ENCODE results near the gene RAG2. TPM values are rescaled to one million over a fixed set of nuclear protein-coding genes. Genes with fewer than 3 reads are reported as not detected.

Gene RAG2
- total RNA-seq, 1 donor from 2014 or later = not detected

- no peaks in the 10 kb centered on the region for H3K4me1 ChIP-seq
- no peak for ATAC-seq
- no peak for DNase-seq
- TF ChIP-seq CTCF (IDR thresholded peaks at IDR 0.05) = no peak
- no peaks in the 10 kb centered on the region for H3K27me3 ChIP-seq
- H3K36me3 ChIP-seq = no peaks in the 10 kb centered on the region
- no peaks in the 10 kb centered on the region for H3K9me3 ChIP-seq
- intact Hi-C loops (cut with DNase I) = no loop called here
- H3K27ac ChIP-seq = no peak overlapping the region
- no peak overlapping the region for H3K4me3 ChIP-seq
Observed at GRCh38 chr11:36628141-36628540, 30.1 kb upstream of the RAG2 start.

- DNase-seq (no peak), ATAC-seq (no peak)
- H3K36me3 ChIP-seq = no peaks in the 10 kb centered on the region
- TF ChIP-seq CTCF (IDR thresholded peaks at IDR 0.05) = no peak
- intact Hi-C loops (cut with DNase I) = no loop called here
- H3K4me1 ChIP-seq = no peaks in the 10 kb centered on the region
- H3K27ac ChIP-seq = no peak overlapping the region
- H3K27me3 ChIP-seq = no peaks in the 10 kb centered on the region
- no peak overlapping the region for H3K4me3 ChIP-seq
- H3K9me3 ChIP-seq = no peaks in the 10 kb centered on the region
Observed at GRCh38 chr11:36627471-36627870, 29.4 kb upstream of the RAG2 start.

GRCh38 chr11:36627006-36627405, 29.0 kb upstream of the RAG2 start:
- intact Hi-C loops (cut with DNase I) = no loop called here
- Histone ChIP-seq H3K4me1 (no peaks in the 10 kb centered on the region), H3K27ac (no peak overlapping the region), H3K4me3 (no peak overlapping the region), H3K36me3 (no peaks in the 10 kb centered on the region), H3K27me3 (no peaks in the 10 kb centered on the region), H3K9me3 (no peaks in the 10 kb centered on the region)
- ATAC-seq (no peak), DNase-seq (no peak)
- no peak for TF ChIP-seq CTCF (IDR thresholded peaks at IDR 0.05)

DNA sequence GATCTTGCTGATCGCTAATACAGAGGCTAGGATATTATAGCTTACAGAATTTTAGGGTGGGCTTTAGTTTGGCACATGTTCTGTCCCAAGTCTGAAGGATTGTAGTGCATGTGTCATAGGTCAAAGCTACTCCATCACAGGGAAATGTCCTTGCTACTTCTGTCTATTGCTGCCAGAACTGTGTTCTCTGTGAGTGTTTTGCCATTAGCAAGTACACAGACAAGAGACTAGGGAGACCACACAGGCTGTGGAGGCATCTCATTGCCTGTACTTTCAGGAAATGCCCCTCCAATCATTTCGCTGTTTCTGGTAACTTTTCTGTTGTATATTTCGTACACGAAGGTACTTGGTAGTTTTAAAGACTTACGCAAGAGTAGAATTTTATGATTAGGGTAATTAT, 25.5 kb upstream of the RAG2 start:
- intact Hi-C loops (cut with DNase I) = no loop called here
- H3K4me1 ChIP-seq = peaks cover 6% of the 10 kb centered on the region
- no peak for TF ChIP-seq CTCF (IDR thresholded peaks at IDR 0.05)
- no peaks in the 10 kb centered on the region for H3K36me3 ChIP-seq
- H3K27me3 ChIP-seq = no peaks in the 10 kb centered on the region
- H3K4me3 ChIP-seq = no peak overlapping the region
- no peaks in the 10 kb centered on the region for H3K9me3 ChIP-seq
- H3K27ac ChIP-seq = no peak overlapping the region
- DNase-seq (no peak), ATAC-seq (no peak)

DNA sequence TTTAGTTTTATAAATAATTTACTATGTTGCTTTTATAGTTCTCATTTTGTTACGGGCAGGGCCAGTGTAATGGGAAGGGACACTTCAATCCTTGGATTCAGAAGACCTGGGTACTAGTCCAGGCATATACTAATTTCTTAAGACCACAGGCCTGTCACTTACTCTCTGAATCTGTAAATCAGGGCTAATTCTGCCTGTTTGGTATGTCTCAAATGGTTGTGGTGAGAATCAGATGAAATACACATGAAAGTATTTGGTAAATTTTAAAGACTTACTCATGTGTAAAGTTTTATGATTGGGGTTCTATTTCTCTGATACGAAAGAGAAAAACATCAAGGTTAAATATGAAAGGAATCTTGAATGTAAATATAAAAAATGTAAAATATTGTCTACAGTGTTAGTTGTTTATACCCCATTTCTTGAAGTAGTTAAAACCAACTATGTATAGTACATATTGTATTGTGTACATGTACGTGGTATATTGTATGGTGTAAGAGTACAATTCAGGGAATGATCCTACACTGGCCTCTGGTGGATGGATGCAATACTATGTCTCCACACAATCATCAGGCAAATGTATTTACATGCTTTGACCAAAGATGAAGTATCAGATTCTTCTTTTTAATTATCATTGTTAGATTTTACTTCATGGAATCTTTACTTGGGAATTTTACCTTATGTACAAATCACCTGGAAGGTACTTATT, 24.5 kb upstream of the RAG2 start:
- Histone ChIP-seq H3K4me3 (no peak overlapping the region), H3K4me1 (peaks cover 6% of the 10 kb centered on the region), H3K36me3 (no peaks in the 10 kb centered on the region), H3K27ac (no peak overlapping the region), H3K9me3 (no peaks in the 10 kb centered on the region), H3K27me3 (no peaks in the 10 kb centered on the region)
- peak; percentile 40 for TF ChIP-seq CTCF (IDR thresholded peaks at IDR 0.05)
- ATAC-seq = peak; percentile 43
- DNase-seq = no peak
- intact Hi-C loops (cut with DNase I) = no loop called here

- Histone ChIP-seq H3K27me3 (no peaks in the 10 kb centered on the region), H3K9me3 (no peaks in the 10 kb centered on the region), H3K27ac (no peak overlapping the region), H3K4me3 (no peak overlapping the region), H3K4me1 (peaks cover 6% of the 10 kb centered on the region), H3K36me3 (no peaks in the 10 kb centered on the region)
- intact Hi-C loops (cut with DNase I) = no loop called here
- ATAC-seq (no peak), DNase-seq (no peak)
- no peak for TF ChIP-seq CTCF (IDR thresholded peaks at IDR 0.05)
Observed at GRCh38 chr11:36620246-36620645, 22.2 kb upstream of the RAG2 start.

All from upper lobe of right lung (tissue), 1 donor.